Caco-2 (cell line): ENCODE results near the gene HLA-DMA. TPM values are rescaled to one million over a fixed set of nuclear protein-coding genes. Genes with fewer than 3 reads are reported as not detected.

Experiments used
- BruUV-seq: library from RNA; stranded (reverse); fragments of 400-500 nt; replicated peaks from 2 replicates; lab custom pipeline; 2021; lab: Mats Ljungman, UMichigan
- CTCF ChIA-PET: fragments of 300-600 bp; sonication (Branson Sonifier 250); formaldehyde crosslinking; loops from one replicate; lab custom pipeline; 2022; ENCODE audit warnings: antibody characterized with exemption; lab: Charles Lee
- POLR2A ChIA-PET: fragments of 300-600 bp; sonication (Branson Sonifier 250); formaldehyde crosslinking; loops from one replicate; lab custom pipeline; 2022; ENCODE audit warnings: antibody characterized with exemption; lab: Charles Lee
- DNase-seq, 2 experiments: peaks; one replicate each; pipeline versions ENCODE4 v3.0.0 to v3.0.0-alpha.2; 2020 to 2022
- H3K27me3 ChIP-seq: replicated peaks from 2 replicates; pipeline ENCODE4 v1.6.0; 2011; ENCODE audit warnings: low read length; ENCODE audit not compliant: control insufficient read depth, insufficient read depth
- H3K36me3 ChIP-seq: 2 replicates; pipeline ENCODE4 v1.5.1; 2011; ENCODE audit warnings: low read length; ENCODE audit not compliant: control insufficient read depth, insufficient read depth
- H3K4me1 ChIP-seq: fragments of 250-450 bp; sonication (Bioruptor Pico); 2 replicates; pipeline ENCODE4 v1.5.1; 2020; ENCODE audit warnings: mild to moderate bottlenecking
- H3K4me3 ChIP-seq: 2 replicates; pipeline ENCODE4 v1.5.1; 2011; ENCODE audit warnings: low read depth, mild to moderate bottlenecking, control low read depth, low read length
- H3K9me3 ChIP-seq: fragments of 250-450 bp; sonication (Bioruptor Pico); 2 replicates; pipeline ENCODE4 v1.5.1; 2020; ENCODE audit warnings: mild to moderate bottlenecking, moderate library complexity
- H3K27ac Mint-ChIP-seq: one replicate; pipeline ENCODE4 v1.8.0; 2022; ENCODE audit warnings: mixed read lengths; ENCODE audit not compliant: unreplicated experiment
- H3K27me3 Mint-ChIP-seq: one replicate; pipeline ENCODE4 v1.8.0; 2022; ENCODE audit warnings: mixed read lengths; ENCODE audit not compliant: insufficient read depth, unreplicated experiment
- H3K36me3 Mint-ChIP-seq: one replicate; pipeline ENCODE4 v1.8.0; 2022; ENCODE audit warnings: mild to moderate bottlenecking, mixed read lengths; ENCODE audit not compliant: insufficient read depth, unreplicated experiment
- H3K4me1 Mint-ChIP-seq: one replicate; pipeline ENCODE4 v1.8.0; 2022; ENCODE audit warnings: low read depth, mixed read lengths; ENCODE audit not compliant: unreplicated experiment
- H3K4me3 Mint-ChIP-seq: one replicate; pipeline ENCODE4 v1.8.0; 2022; ENCODE audit warnings: mild to moderate bottlenecking, moderate library complexity, mixed read lengths; ENCODE audit not compliant: unreplicated experiment
- H3K9me3 Mint-ChIP-seq: one replicate; pipeline ENCODE4 v1.8.0; 2022; ENCODE audit warnings: mixed read lengths; ENCODE audit not compliant: unreplicated experiment
- intact Hi-C: fragments of 100-400 bp; cut with micrococcal nuclease; formaldehyde crosslinking; loops from one replicate; pipeline ENCODE4 v1.10.0; 2022; ENCODE audit not compliant: unreplicated experiment
- total RNA-seq: library from RNA; stranded (reverse); gene quantifications from 2 replicates; pipeline ENCODE4 v1.2.3, GENCODE V29; 2022
- TF ChIP-seq, protein P1 (sequence below), 2 experiments: fragments of 200-600 bp in 1 of 2; IDR thresholded peaks; 1 replicate in 1 of 2; 2 replicates in 1 of 2; pipeline versions ENCODE4 v1.5.1 to v1.8.0; 2011 to 2022; ENCODE audit warnings: antibody characterized with exemption in 1 of 2, control low read depth in 1 of 2, inconsistent platforms in 1 of 2, low read depth in 1 of 2, low read length in 1 of 2, mild to moderate bottlenecking in 1 of 2, moderate library complexity in 1 of 2; ENCODE audit not compliant: insufficient read depth in 1 of 2, severe bottlenecking in 1 of 2, unreplicated experiment in 1 of 2

HLA-DMA gene
- total RNA-seq, 1 experiment from 2014 or later = 2.1 TPM

DNA sequence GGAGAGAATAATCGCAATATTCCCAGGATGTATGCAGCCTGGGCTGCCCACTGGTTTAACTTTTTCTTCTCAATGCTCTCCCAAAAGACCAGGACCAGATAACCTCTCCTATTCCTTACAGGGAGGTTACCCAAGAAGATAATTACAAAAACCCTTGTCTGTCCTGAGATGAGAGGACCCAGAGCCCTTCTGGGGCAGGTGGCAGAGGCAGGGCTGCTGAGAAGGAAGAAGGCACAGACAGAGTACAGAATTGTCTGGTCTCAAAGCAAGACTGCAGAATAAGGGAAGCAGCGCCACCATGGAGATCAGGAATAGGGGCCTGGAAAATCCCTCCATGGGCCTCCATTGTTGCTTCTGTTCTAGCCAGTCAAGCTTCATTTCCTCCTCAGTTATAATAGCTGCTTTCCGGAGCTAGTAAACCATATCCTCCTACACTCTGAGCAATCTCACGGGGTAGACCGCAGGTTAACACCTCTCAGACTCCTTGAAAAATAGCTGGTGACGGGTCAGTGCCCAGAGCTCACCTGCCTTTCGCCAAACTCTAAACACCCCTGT, 11.6 kb downstream of the HLA-DMA start:
- DNase-seq = no peak
- CTCF ChIA-PET = interaction anchor here (0.6 to 1.5 kb wide), 4 partner anchors 8 to 43 kb away, joined by 3 to 6 read pairs (median 4); partner anchors contain the start of gene HLA-DMA
- H3K27me3 Mint-ChIP-seq = peaks cover 15% of the 10 kb centered on the region
- no peaks in the 10 kb centered on the region for H3K4me1 Mint-ChIP-seq
- POLR2A ChIA-PET = interaction anchor here (0.6 kb wide), 2 partner anchors 30 to 73 kb away, joined by 3 to 4 read pairs; no protein-coding TSS in a partner anchor
- peak overlapping the region; percentile 30 for H3K4me3 Mint-ChIP-seq
- no peaks in the 10 kb centered on the region for H3K27me3 ChIP-seq
- H3K4me3 ChIP-seq = no peak overlapping the region
- H3K9me3 ChIP-seq = peaks cover 7% of the 10 kb centered on the region
- H3K4me1 ChIP-seq = no peaks in the 10 kb centered on the region
- H3K36me3 ChIP-seq = no peaks in the 10 kb centered on the region
- intact Hi-C loops = no loop called here
- no peak overlapping the region for H3K27ac Mint-ChIP-seq
- H3K36me3 Mint-ChIP-seq = no peaks in the 10 kb centered on the region
- H3K9me3 Mint-ChIP-seq = no peaks in the 10 kb centered on the region
- TF ChIP-seq, protein P1, sequence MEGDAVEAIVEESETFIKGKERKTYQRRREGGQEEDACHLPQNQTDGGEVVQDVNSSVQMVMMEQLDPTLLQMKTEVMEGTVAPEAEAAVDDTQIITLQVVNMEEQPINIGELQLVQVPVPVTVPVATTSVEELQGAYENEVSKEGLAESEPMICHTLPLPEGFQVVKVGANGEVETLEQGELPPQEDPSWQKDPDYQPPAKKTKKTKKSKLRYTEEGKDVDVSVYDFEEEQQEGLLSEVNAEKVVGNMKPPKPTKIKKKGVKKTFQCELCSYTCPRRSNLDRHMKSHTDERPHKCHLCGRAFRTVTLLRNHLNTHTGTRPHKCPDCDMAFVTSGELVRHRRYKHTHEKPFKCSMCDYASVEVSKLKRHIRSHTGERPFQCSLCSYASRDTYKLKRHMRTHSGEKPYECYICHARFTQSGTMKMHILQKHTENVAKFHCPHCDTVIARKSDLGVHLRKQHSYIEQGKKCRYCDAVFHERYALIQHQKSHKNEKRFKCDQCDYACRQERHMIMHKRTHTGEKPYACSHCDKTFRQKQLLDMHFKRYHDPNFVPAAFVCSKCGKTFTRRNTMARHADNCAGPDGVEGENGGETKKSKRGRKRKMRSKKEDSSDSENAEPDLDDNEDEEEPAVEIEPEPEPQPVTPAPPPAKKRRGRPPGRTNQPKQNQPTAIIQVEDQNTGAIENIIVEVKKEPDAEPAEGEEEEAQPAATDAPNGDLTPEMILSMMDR (IDR thresholded peaks at IDR 0.05; ENCODE audit: insufficient read depth in 1 of 2, low read depth in 1 of 2, low read length in 1 of 2, severe bottlenecking in 1 of 2, unreplicated experiment in 1 of 2) = no peak
- no TSS peak for BruUV-seq

DNA sequence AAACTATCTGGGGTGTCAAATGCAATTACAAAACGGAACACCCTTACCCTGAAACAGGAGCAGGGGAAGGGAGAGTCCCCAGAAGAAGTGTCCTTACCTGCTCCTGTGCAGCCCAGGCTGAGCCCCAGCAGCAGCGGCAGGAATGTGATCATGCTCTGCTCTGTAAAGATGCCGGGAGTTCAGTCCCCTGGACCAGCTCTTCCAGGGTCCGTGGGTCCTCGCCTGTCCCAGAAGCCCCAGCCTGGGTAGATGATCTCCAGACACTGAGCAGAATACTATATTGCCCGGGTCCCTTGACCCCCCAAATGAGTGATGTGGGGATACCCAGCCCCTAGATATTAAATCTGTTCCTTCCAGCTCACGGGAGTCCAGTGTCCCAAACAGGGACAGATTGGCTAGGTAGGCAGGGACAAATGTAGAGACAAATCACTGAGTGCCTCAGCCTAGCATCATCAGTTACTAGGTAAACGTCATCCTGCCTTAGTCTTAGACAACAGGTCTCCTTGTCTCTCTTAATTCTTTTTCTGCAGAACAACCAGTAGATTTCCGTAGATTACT, 12.2 kb downstream of the HLA-DMA start, which contains the start of gene HLA-DMB:
HLA-DMB (minus strand) TSS at position 373 of the 558 bp plus-strand sequence; CDS start at position 152, 221 bp downstream.
- TF ChIP-seq, protein P1 (IDR thresholded peaks at IDR 0.05; ENCODE audit: insufficient read depth in 1 of 2, low read depth in 1 of 2, low read length in 1 of 2, severe bottlenecking in 1 of 2, unreplicated experiment in 1 of 2) = no peak
- H3K4me3 ChIP-seq = no peak within 1 kb of the TSS
- H3K9me3 ChIP-seq = peaks cover 2% of the 10 kb centered on the region
- H3K27me3 ChIP-seq = no peaks in the 10 kb centered on the region
- no peaks in the 10 kb centered on the region for H3K36me3 Mint-ChIP-seq
- POLR2A ChIA-PET = interaction anchor here (0.9 kb wide), 1 partner anchor 46 kb away, joined by 5 read pairs; no protein-coding TSS in a partner anchor
- CTCF ChIA-PET = interaction anchor here (1.1 to 1.5 kb wide), 3 partner anchors 7 to 44 kb away, joined by 4 to 6 read pairs (median 5); partner anchors contain the start of gene HLA-DMA
- H3K4me3 Mint-ChIP-seq = peak within 1 kb of the TSS; percentile 30
- intact Hi-C loops = no loop called here
- H3K36me3 ChIP-seq = no peaks in the 10 kb centered on the region
- H3K9me3 Mint-ChIP-seq = no peaks in the 10 kb centered on the region
- H3K4me1 ChIP-seq = no peaks in the 10 kb centered on the region
- H3K4me1 Mint-ChIP-seq = no peaks in the 10 kb centered on the region
- peaks cover 19% of the 10 kb centered on the region for H3K27me3 Mint-ChIP-seq
- BruUV-seq = no TSS peak
- peak; percentile 40 to 53 for DNase-seq
- H3K27ac Mint-ChIP-seq = no peak within 1 kb of the TSS

DNA sequence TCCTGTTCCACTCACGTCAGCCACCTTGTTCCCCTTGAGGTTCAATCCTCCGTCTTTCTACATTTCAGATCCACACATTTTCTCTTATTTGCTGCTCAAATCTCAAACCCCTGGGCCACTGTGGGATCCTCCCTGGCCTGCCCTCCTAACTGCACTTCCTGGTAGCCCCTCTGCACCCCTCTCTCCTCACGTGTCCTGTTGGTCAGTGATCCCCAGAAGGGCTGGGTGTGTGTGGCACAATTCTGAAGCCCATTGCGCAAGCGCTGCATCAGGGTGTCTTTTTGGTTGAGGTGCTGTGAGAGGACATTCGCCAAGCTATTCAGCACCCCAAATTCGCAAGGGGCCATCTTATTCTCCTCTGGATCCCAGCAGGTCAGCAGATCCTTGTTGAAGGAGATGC, 14.4 kb downstream of the HLA-DMA start:
- Mint-ChIP-seq H3K27ac (no peak overlapping the region), H3K36me3 (no peaks in the 10 kb centered on the region), H3K9me3 (no peaks in the 10 kb centered on the region), H3K4me3 (no peak overlapping the region), H3K27me3 (peaks cover 20% of the 10 kb centered on the region), H3K4me1 (no peaks in the 10 kb centered on the region)
- Histone ChIP-seq H3K4me1 (no peaks in the 10 kb centered on the region), H3K36me3 (no peaks in the 10 kb centered on the region; the same call in 1 of the 2 replicates), H3K27me3 (no peaks in the 10 kb centered on the region), H3K9me3 (no peaks in the 10 kb centered on the region), H3K4me3 (no peak overlapping the region)
- no peak for DNase-seq
- no TSS peak for BruUV-seq
- intact Hi-C loops = no loop called here
- ChIA-PET POLR2A (no interaction called here), CTCF (no interaction called here)
- TF ChIP-seq, protein P1 (IDR thresholded peaks at IDR 0.05; ENCODE audit: insufficient read depth in 1 of 2, low read depth in 1 of 2, low read length in 1 of 2, severe bottlenecking in 1 of 2, unreplicated experiment in 1 of 2) = no peak
